Ovary (tissue), 9 donors: ENCODE data around the gene HCN4. TPM values are rescaled to one million over a fixed set of nuclear protein-coding genes. Genes with fewer than 3 reads are reported as not detected.
"Not testable (repeated sequence)": the region's sequence is repeated elsewhere in the genome, so short reads cannot be mapped to it uniquely, and the experiment has no call there.

Source experiments
- DNase-seq, 5 donors: peaks; one replicate each; pipeline ENCODE4 v3.0.0-alpha.2; 2019 to 2020
- H3K27ac ChIP-seq, 2 donors: fragments of 200-600 bp; one replicate each; pipeline versions ENCODE4 v1.5.1 to v1.8.0; 2019 to 2022
- H3K27me3 ChIP-seq: fragments of 200-600 bp; one replicate; pipeline ENCODE4 v1.8.0; 2022
- H3K36me3 ChIP-seq: fragments of 200-600 bp; sonication (generic); one replicate; pipeline ENCODE4 v1.5.1; 2019
- H3K4me1 ChIP-seq: one replicate; pipeline ENCODE4 v1.8.1; 2013; ENCODE audit warnings: mild to moderate bottlenecking, moderate library complexity; ENCODE audit not compliant: insufficient read depth
- H3K4me3 ChIP-seq: fragments of 200-600 bp; sonication (generic); one replicate; pipeline ENCODE4 v1.5.1; 2017
- H3K9me3 ChIP-seq, 2 donors: fragments of 200-600 bp in 1 of 2; sonication (generic) in 1 of 2; one replicate each; pipeline versions ENCODE4 v1.5.1 to v1.8.1; 2013 to 2019; ENCODE audit warnings: mild to moderate bottlenecking in 1 of 2, moderate library complexity in 1 of 2
- EP300 ChIP-seq: sonication (generic); formaldehyde crosslinking; IDR thresholded peaks from one replicate; pipeline ENCODE4 v1.6.1; 2017; ENCODE audit warnings: antibody characterized with exemption
- POLR2A ChIP-seq: fragments of 450-650 bp; IDR thresholded peaks from one replicate; pipeline ENCODE4 v1.6.1; 2017; ENCODE audit warnings: antibody characterized with exemption, mild to moderate bottlenecking, moderate library complexity
- WGBS, 3 donors: extraction: QIAGEN DNeasy Blood & Tissue Kit in 1 of 3; methylation state at CpG; one replicate each; pipeline versions ENCODE4 v1.1.5 to v1.1.7; 2013 to 2017; 5-methylcytosine and 5-hydroxymethylcytosine counted together
- intact Hi-C, 4 donors: fragments of 100-400 bp; cut with DNase I; formaldehyde crosslinking; loops; one replicate each; pipeline versions ENCODE4 v1.11.0 to v1.15.1; 2022 to 2023
- polyA plus RNA-seq, 2 donors: library from polyadenylated mRNA; stranded (reverse); fragments of 200-250 nt in 1 of 2; fragments of 350-450 nt in 1 of 2; fragmentation: Illumina TruSeq in 1 of 2; extraction: RNeasy Lipid Tissue Mini Kit (QIAGEN cat#74804) in 1 of 2; gene quantifications; one replicate each; pipeline ENCODE4 v1.2.3, GENCODE V29; 2013 to 2014
- total RNA-seq, 7 donors: library from RNA; depleted of rRNA in 2 of 7; stranded (reverse); fragments of >200 nt in 2 of 7; fragmentation: NEBNext Ultra II Directional in 3 of 7; extraction: Animal tissue kit (Norgen Biotek cat#: 25700) in 3 of 7; gene quantifications; one replicate each; pipeline versions ENCODE4 v1.1.0 to v1.2.4, GENCODE V29; 2016 to 2023
- TF ChIP-seq, protein P1 (sequence below), 3 donors: fragments of 450-650 bp in 2 of 3; fragments of 200-600 bp in 1 of 3; IDR thresholded peaks; one replicate each; pipeline versions ENCODE4 v1.5.1 to v1.8.0; 2016 to 2022; ENCODE audit warnings: antibody characterized with exemption in 3 of 3, mild to moderate bottlenecking in 1 of 3
- donor health status: DM: no; HTN: no; CAD: no; lungs with moderate emphysema.
- donor health status: DM: no; HTN: no; CAD: no.
- donor health status: Bipolar disorder and iron deficiency.
- donor health status: DM: yes; HTN: yes; CAD: no.
- donor health status: DM: no; HTN: no; CAD: no.
- donor health status: DM: yes; HTN: yes; CAD: no.

Gene HCN4
- total and polyA plus RNA-seq, 9 donors: 0.03 TPM; not detected in 8

DNA sequence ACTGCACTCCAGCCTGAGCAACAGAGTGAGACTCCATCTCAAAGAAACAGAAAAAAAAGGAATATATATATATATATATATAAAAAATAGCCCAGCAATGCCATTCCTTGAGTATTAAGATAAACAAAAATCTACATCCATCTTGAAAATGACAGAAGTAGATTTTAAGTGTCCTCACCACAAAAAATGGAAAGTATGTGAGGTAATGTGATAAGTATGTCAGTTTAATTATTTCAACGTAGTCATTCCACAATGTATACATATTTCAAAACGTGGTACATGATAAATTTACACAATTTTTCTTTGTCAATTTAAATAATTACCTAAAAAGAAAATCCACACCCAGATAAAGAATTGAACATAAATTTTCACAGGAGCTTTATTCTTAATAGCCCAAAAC, 54.9 kb downstream of the HCN4 start:
- DNase-seq: no peak
- TF ChIP-seq, protein P1, sequence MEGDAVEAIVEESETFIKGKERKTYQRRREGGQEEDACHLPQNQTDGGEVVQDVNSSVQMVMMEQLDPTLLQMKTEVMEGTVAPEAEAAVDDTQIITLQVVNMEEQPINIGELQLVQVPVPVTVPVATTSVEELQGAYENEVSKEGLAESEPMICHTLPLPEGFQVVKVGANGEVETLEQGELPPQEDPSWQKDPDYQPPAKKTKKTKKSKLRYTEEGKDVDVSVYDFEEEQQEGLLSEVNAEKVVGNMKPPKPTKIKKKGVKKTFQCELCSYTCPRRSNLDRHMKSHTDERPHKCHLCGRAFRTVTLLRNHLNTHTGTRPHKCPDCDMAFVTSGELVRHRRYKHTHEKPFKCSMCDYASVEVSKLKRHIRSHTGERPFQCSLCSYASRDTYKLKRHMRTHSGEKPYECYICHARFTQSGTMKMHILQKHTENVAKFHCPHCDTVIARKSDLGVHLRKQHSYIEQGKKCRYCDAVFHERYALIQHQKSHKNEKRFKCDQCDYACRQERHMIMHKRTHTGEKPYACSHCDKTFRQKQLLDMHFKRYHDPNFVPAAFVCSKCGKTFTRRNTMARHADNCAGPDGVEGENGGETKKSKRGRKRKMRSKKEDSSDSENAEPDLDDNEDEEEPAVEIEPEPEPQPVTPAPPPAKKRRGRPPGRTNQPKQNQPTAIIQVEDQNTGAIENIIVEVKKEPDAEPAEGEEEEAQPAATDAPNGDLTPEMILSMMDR (IDR thresholded peaks at IDR 0.05): no peak
- TF ChIP-seq EP300 (no peak), POLR2A (no peak)
- Histone ChIP-seq H3K27ac (no peak overlapping the region), H3K27me3 (peaks cover 2% of the 10 kb centered on the region), H3K4me3 (no peak overlapping the region), H3K4me1 (no peaks in the 10 kb centered on the region), H3K9me3 (no peaks in the 10 kb centered on the region), H3K36me3 (no peaks in the 10 kb centered on the region)
- intact Hi-C loops: no loop called here
- WGBS, 3 donors: 56 to 67% (median 60%) methylated on average over 2 of the region's 2 CpGs

DNA sequence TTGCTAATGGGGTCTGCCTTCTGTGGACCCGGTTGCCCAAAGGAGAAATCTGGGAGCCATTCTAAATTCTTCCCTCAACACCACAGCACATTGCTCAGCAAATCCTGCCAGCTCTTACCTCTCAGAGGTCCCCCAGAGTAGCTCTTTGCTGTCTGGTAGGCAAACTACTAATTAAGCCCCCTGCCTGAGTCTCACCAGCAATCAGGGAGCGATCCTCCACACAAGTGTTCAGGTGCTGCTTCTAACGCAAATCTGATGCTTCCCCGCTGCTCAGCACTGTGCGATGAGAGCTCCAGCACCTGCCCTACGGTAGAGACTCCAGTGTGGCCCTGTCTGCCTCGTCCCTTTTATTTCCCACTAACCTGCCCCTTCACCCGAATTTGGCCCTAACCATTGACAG, 60.5 kb downstream of the HCN4 start:
- WGBS, 3 donors: 91 to 94% (median 94%) methylated on average over 8 of the region's 8 CpGs
- H3K27ac ChIP-seq: no peak overlapping the region
- no peak overlapping the region for H3K4me3 ChIP-seq
- H3K27me3 ChIP-seq: no peaks in the 10 kb centered on the region
- H3K9me3 ChIP-seq: no peaks in the 10 kb centered on the region
- H3K4me1 ChIP-seq: no peaks in the 10 kb centered on the region
- TF ChIP-seq EP300 (no peak), POLR2A (no peak)
- TF ChIP-seq, protein P1 (IDR thresholded peaks at IDR 0.05): no peak
- no peak for DNase-seq
- intact Hi-C loops: no loop called here
- H3K36me3 ChIP-seq: no peaks in the 10 kb centered on the region

DNA sequence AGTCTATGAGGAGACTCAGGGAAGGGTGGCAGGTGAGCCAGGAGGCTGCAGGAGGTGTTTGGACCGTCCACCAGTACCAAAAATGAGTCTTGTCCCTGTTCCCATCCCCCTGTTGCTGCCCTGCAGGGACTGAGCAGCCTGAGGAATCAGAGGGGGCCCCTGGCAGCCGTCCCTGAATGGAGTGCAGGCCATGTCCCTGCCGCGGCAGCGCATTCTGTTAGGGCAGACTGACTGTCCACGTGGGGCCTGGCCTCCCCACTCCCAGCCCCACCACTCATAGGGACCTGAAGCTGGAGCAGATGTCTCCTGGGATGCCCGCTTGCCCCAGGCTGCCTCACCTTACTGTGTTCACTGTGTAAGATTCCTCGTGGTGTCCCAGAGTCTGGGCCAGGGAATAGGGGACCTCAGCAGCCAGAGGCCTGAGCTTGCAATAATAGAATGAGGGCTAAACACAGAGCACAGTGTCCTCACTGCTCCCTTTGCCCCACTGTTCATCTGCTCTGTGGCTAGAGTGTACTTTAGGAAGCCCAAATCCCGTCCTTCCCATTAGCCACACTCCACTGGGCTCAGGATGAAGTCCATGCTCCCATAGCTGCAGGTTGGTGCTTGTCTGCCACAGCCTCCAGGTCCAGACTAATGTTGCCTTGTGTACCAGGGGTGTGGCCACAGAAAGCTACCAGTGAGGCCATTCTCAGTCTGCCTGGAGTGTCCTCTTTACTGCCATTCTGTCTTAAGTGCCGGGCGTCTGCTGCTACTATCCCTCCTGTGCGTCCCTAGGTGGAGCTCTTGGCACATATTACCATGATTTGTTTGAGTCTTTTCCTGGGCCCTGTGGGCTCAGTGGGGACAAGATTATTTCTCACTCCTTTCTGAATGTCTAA, 63.2 kb downstream of the HCN4 start:
- 74 to 86% (median 77%) methylated on average over 12 of the region's 12 CpGs for WGBS, 3 donors
- intact Hi-C loops: no loop called here
- H3K27me3 ChIP-seq: no peaks in the 10 kb centered on the region
- H3K9me3 ChIP-seq: no peaks in the 10 kb centered on the region
- H3K27ac ChIP-seq: no peak overlapping the region
- no peaks in the 10 kb centered on the region for H3K36me3 ChIP-seq
- H3K4me1 ChIP-seq: no peaks in the 10 kb centered on the region
- no peak for DNase-seq
- no peak overlapping the region for H3K4me3 ChIP-seq
- TF ChIP-seq POLR2A: no peak
- TF ChIP-seq, protein P1 (IDR thresholded peaks at IDR 0.05): no peak
- no peak for TF ChIP-seq EP300

DNA sequence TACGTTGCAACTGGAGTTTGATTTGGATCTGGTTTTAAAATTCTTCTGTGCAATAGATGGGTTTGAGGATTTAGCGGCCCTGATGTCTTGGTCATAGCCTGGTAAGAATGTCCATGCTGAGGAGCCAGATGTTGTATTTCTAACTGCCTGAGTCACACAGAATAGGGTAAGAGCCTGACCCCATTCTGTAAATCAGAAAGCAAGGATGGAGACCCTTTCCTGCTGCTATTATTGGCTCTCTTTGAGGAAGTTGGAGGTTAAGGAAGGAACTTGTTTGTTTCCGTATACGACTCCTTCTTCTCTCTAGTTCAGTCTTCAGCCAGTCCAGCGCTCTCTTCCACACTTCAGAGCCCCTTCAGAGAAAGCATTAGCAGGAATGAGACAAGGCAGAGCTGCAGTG, 65.1 kb downstream of the HCN4 start:
- WGBS, 3 donors: 81 to 87% (median 87%) methylated on average over 5 of the region's 5 CpGs
- intact Hi-C loops: no loop called here

DNA sequence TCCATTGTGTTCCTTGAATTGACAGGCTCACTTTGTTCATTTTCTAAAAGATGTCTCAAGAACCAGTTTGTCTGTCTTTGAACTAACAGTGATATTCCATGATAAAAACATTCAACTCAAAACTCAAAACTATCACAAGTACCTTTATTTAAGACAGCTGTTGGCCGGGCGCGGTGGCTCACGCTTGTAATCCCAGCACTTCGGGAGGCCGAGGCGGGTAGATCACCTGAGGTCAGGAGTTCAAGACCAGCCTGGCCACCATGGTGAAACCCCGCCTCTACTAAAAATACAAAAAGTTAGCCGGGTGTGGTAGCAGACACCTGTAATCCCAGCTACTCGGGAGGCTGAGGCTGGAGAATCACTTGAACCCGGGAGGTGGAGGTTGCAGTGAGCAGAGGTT, 68.5 kb downstream of the HCN4 start:
- H3K27me3 ChIP-seq, DNase-seq, H3K27ac ChIP-seq, intact Hi-C loops, H3K9me3 ChIP-seq, H3K4me1 ChIP-seq, H3K4me3 ChIP-seq, H3K36me3 ChIP-seq: not testable (repeated sequence)
- WGBS, 3 donors: 91 to 95% (median 92%) methylated on average over 11 of the region's 11 CpGs

More for the DNA sequence above, 65.1 kb downstream of the HCN4 start:
- TF ChIP-seq EP300: no peak
- no peak for TF ChIP-seq POLR2A
- TF ChIP-seq, protein P1 (IDR thresholded peaks at IDR 0.05): no peak
- H3K4me1 ChIP-seq: no peaks in the 10 kb centered on the region
- no peaks in the 10 kb centered on the region for H3K36me3 ChIP-seq
- H3K27ac ChIP-seq: no peak overlapping the region
- no peak overlapping the region for H3K4me3 ChIP-seq
- DNase-seq: no peak
- H3K27me3 ChIP-seq: no peaks in the 10 kb centered on the region
- no peaks in the 10 kb centered on the region for H3K9me3 ChIP-seq
